GF-D8 (cell line): Measurements from ENCODE around the gene OXCT2.
"Not testable (repeated sequence)": the region's sequence is repeated elsewhere in the genome, so short reads cannot be mapped to it uniquely, and the experiment has no call there.

Experiments
- DNase-seq: peaks from one replicate; lab custom pipeline; 2025; lab: John Stamatoyannopoulos, UW

OXCT2 gene

GRCh38 chr1:39787468-39787867 lies 16.3 kb upstream of the OXCT2 start:
- no peak for DNase-seq

GRCh38 chr1:39787108-39787375 lies 15.9 kb upstream of the OXCT2 start:
- not testable (repeated sequence) for DNase-seq

- not testable (repeated sequence) for DNase-seq
Observed at GRCh38 chr1:39786303-39787107, 15.4 kb upstream of the OXCT2 start.

- not testable (repeated sequence) for DNase-seq
Observed at GRCh38 chr1:39782685-39783084, 11.5 kb upstream of the OXCT2 start.

GRCh38 chr1:39782103-39782502 lies 11.0 kb upstream of the OXCT2 start:
- no peak for DNase-seq

- no peak for DNase-seq
Observed at GRCh38 chr1:39781349-39781715, 10.2 kb upstream of the OXCT2 start.

- no peak for DNase-seq
Observed at GRCh38 chr1:39779821-39780220, 8.7 kb upstream of the OXCT2 start.

- no peak for DNase-seq
Observed at GRCh38 chr1:39779137-39779536, 8.0 kb upstream of the OXCT2 start.

GRCh38 chr1:39778463-39779099 lies 7.4 kb upstream of the OXCT2 start:
- not testable (repeated sequence) for DNase-seq

- DNase-seq: not testable (repeated sequence)
Observed at GRCh38 chr1:39777896-39778295, 6.7 kb upstream of the OXCT2 start.

- no peak for DNase-seq
Observed at GRCh38 chr1:39777306-39777705, 6.2 kb upstream of the OXCT2 start.

GRCh38 chr1:39776886-39777285 lies 5.7 kb upstream of the OXCT2 start:
- no peak for DNase-seq

- no peak for DNase-seq
Observed at GRCh38 chr1:39776400-39776713, 5.2 kb upstream of the OXCT2 start.

- DNase-seq: not testable (repeated sequence)
Observed at GRCh38 chr1:39775676-39776399, 4.7 kb upstream of the OXCT2 start.

GRCh38 chr1:39775141-39775540 lies 4.0 kb upstream of the OXCT2 start:
- not testable (repeated sequence) for DNase-seq

- DNase-seq: not testable (repeated sequence)
Observed at GRCh38 chr1:39773369-39773979, 2.3 kb upstream of the OXCT2 start.

- DNase-seq: not testable (repeated sequence)
Observed at GRCh38 chr1:39770100-39771021, 787 bp downstream of the OXCT2 start.

- DNase-seq: not testable (repeated sequence)
Observed at GRCh38 chr1:39769502-39769901, 1.6 kb downstream of the OXCT2 start.

GRCh38 chr1:39766466-39766865 lies 4.7 kb downstream of the OXCT2 start:
- not testable (repeated sequence) for DNase-seq

- DNase-seq: not testable (repeated sequence)
Observed at GRCh38 chr1:39764512-39764911, 6.6 kb downstream of the OXCT2 start.

- not testable (repeated sequence) for DNase-seq
Observed at GRCh38 chr1:39763619-39764374, 7.4 kb downstream of the OXCT2 start.
